H1 (cell line): Measurements from ENCODE around the gene RAB25. TPM values are rescaled to one million over a fixed set of nuclear protein-coding genes. Genes with fewer than 3 reads are reported as not detected.

ENCODE experiments used
- ATF3 ChIP-seq: IDR thresholded peaks from 2 replicates; pipeline ENCODE4 v1.6.1; 2011; ENCODE audit warnings: low read depth, mild to moderate bottlenecking, low read length; ENCODE audit not compliant: insufficient read depth
- BCL11A ChIP-seq, 2 experiments: IDR thresholded peaks; one replicate each; pipeline ENCODE4 v1.6.1; 2011; ENCODE audit warnings: low read depth in 2 of 2, low read length in 2 of 2, mild to moderate bottlenecking in 2 of 2
- CBX8 ChIP-seq: fragments of 300-800, 300-1000 bp; sonication (generic); IDR thresholded peaks from 2 replicates; pipeline ENCODE4 v1.7.1; 2016; ENCODE audit warnings: low read depth, low read length, borderline replicate concordance
- CHD2 ChIP-seq: IDR thresholded peaks from 2 replicates; pipeline ENCODE4 v1.6.1; 2012; ENCODE audit warnings: low read length, improper control_type of control experiment
- RBBP5 ChIP-seq: IDR thresholded peaks from 2 replicates; pipeline ENCODE4 v1.7.1; 2012; ENCODE audit warnings: low read depth, mild to moderate bottlenecking, inconsistent platforms, low read length, moderate library complexity, borderline replicate concordance
- SIN3A ChIP-seq, 2 experiments: IDR thresholded peaks in 1 of 2; conservative IDR thresholded peaks in 1 of 2; 2 replicates each; pipeline ENCODE4 v1.6.1; 2011 to 2012; ENCODE audit warnings: low read length in 2 of 2, improper control_type of control experiment in 1 of 2, low read depth in 1 of 2, mild to moderate bottlenecking in 1 of 2
- TAF1 ChIP-seq: IDR thresholded peaks from 2 replicates; pipeline ENCODE4 v1.6.1; 2011; ENCODE audit warnings: mild to moderate bottlenecking, low read depth, low read length
- TAF7 ChIP-seq: optimal IDR thresholded peaks from 2 replicates; pipeline ENCODE3; 2011; ENCODE audit warnings: low read depth, mild to moderate bottlenecking, inconsistent platforms, low read length, moderate library complexity, borderline replicate concordance
- ZNF274 ChIP-seq: IDR thresholded peaks from 2 replicates; pipeline ENCODE4 v1.7.0; 2012; ENCODE audit warnings: low read length, borderline replicate concordance; ENCODE audit errors: extremely low read depth
- polyA plus RNA-seq, 7 experiments: library from polyadenylated mRNA; depleted of rRNA in 3 of 7; stranded (reverse) in 5 of 7; unstranded in 2 of 7; fragments of >200 nt in 5 of 7; fragments of 200-250 nt in 2 of 7; gene quantifications; 1 replicate in 5 of 7; 2 replicates in 1 of 7; 4 replicates in 1 of 7; pipeline versions ENCODE4 v1.2.1 to v1.2.3, GENCODE V29; 2011 to 2013; ENCODE audit warnings: missing spikeins in 2 of 7, mixed read lengths in 2 of 7
- total RNA-seq: library from RNA; stranded (reverse); fragmentation: NEBNext Ultra II Directional; extraction: Animal tissue kit (Norgen Biotek cat#: 25700); gene quantifications from 2 replicates; pipeline ENCODE4 v1.2.1, GENCODE V29; 2021

RAB25 gene
- total and polyA plus RNA-seq, 2 of the 8 experiments (the other 6 are each of a cell fraction or from before 2014, with no cell fraction given) = 34.8 to 98.2 TPM

GRCh38 chr1:156050376-156050775 is 10.6 kb upstream of the RAB25 start (continued):
- TF ChIP-seq ZNF274 (no peak), SIN3A (conservative IDR thresholded peaks at IDR 0.05 in 1 of 2, IDR thresholded peaks at IDR 0.05 in 1 of 2; ENCODE audit: low read depth in 1 of 2, low read length in 2 of 2) (no peak), ATF3 (no peak), RBBP5 (no peak), TAF7 (no peak), BCL11A (IDR thresholded peaks at IDR 0.05; ENCODE audit: low read depth in 2 of 2, low read length in 2 of 2) (no peak), CHD2 (no peak), TAF1 (no peak), CBX8 (no peak)
- TF ChIP-seq, all 59 proteins: peak for 0
